T-helper 2 cell treated with Interferon-gamma antibody and Interleukin-4, amounts not matched to agents 100 ng/mL and 5 ng/mL, for 36 hours (primary cell): ENCODE measurements around the gene GSTK1. TPM values are rescaled to one million over a fixed set of nuclear protein-coding genes. Genes with fewer than 3 reads are reported as not detected.

Source experiments
- intact Hi-C: fragments of 100-400 bp; cut with micrococcal nuclease; formaldehyde crosslinking; loops from one replicate; pipeline ENCODE4 v1.15.1; 2023
- total RNA-seq: library from RNA; stranded (reverse); gene quantifications from 2 replicates; pipeline ENCODE4 v1.2.3, GENCODE V29; 2022

The GSTK1 gene
- 363 and 365 TPM in 2 replicates for total RNA-seq

DNA sequence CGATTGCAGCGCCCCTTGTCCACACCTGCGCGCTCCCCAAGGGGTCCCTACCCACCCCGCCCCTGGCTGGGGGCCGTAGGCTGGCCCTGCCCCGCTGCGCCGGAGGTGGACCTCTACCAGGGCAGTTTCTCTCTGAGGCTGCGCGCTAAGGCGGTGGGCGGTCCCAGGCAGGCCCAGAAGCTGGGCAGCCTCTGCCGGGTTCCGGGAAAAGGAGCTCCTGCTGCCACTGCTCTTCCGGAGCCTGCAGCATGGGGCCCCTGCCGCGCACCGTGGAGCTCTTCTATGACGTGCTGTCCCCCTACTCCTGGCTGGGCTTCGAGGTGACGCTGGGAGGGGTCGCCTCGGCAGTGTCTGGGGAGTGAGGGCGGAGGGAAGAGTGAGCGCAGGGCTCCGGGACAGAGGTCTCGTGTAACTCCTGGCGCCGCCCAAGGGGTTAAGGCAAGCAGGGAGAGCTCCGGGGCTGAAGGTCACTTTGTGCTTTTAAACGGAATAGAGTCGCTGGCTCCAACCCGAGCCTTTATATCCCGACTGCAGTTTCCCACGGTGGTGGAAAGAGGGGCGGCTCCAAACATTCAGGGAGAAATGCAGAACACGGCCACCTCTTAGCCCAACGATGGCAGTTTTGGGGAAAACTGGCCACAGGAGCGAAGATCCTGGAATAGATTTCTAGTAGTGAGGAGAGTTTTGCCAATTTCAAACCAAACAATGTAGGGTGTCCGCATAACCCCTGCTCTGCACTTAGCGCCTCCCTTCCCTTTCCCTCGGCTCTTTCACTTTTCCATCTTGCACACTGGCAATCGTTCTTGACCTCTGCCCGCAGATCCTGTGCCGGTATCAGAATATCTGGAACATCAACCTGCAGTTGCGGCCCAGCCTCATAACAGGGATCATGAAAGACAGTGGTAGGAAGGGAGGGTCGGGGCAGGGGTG, at the start of gene GSTK1:
Gene GSTK1 (plus strand): TSS at position 176 of the 930 bp plus-strand sequence. CDS start 73 bp downstream, at position 249.
- intact Hi-C loops: loop anchor here (1.0 kb wide), 4 partner anchors 11 to 118 kb away; partner anchors contain the start of genes CASP2 and ZYX

DNA sequence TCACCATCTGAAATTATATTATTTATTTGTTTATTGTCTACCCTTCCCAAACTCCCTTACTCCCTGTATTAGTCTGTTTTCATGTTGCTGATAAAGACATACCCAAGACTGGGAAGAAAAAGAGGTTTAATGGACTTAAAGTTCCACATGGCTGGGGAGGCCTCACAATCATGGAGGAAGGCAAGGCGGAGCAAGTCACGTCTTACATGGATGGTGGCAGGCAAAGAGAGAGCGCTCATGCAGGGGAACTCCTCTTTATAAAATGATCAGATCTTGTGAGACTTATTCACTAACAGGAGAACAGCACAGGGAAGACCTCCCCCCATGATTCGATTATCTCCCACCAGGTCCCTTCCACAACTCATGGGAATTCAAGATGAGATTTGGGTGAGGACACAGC, 49.8 kb upstream of the GSTK1 start:
- intact Hi-C loops: loop anchor here (10.0 kb wide), 3 partner anchors 359 to 679 kb away; partner anchors contain the start of gene EPHB6

DNA sequence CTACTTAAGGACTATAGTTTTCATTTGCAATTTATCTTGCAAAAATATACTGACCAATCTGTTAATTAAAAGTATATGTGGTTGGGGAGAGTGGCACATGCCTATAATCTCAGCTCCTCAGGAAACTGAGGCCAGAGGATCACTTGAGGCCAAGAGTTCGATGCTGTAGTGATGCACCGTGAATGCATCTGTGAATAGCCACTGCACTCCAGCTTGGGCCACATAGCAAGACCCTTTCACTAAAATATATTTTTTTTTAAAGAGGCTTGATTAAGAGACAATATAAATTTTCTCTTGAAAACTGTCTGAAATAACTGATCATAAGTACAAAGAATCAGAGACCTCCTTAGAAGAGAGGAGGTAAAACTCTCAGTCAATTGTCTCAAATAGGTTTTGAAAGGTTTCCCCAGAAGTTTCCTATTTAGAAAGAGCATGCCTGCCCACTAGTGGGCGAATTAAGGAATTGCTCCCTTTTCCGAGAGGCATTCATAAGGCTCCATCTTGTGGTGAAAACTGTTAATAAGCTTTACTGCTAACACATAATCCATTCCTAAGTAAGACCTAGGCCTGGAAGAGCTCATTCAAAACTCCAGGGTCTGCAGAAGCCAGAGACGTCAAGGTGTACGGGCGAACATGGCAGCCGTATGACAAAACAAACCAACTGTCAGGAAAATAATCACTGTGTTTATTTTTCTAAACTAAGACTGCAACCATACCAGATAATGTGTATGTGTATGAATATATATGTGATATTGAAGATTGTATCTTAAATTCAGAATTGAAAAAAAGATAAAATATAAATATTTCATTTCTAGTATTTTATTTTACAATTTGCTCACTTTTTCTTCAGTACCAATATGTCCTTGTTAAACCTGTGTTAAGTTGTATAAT, 48.2 kb upstream of the GSTK1 start:
- intact Hi-C loops: loop anchor here (1.0 to 10.0 kb wide), 5 partner anchors 207 to 680 kb away; partner anchors contain the start of gene EPHB6

DNA sequence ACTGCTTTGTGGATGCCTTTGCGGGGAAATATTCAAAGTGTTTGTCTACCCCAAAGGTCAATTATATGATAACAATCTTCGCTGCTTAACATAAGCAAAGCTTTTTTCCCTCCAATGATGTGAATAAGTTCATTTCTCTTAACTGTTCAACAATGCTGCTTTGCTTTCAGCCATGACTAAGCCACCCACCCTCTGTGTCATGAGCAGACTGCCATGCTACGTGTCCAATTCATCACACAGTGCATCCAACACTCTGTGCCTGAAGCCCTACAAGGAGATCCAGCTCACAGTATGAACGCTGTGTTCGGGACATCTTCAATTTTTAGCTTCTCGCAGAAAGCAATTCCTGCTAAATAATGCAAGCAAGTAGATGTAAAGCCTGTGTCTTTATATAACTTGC, 47.1 kb upstream of the GSTK1 start:
- intact Hi-C loops: loop anchor here (10.0 kb wide), 3 partner anchors 361 to 681 kb away; partner anchors contain the start of gene EPHB6

DNA sequence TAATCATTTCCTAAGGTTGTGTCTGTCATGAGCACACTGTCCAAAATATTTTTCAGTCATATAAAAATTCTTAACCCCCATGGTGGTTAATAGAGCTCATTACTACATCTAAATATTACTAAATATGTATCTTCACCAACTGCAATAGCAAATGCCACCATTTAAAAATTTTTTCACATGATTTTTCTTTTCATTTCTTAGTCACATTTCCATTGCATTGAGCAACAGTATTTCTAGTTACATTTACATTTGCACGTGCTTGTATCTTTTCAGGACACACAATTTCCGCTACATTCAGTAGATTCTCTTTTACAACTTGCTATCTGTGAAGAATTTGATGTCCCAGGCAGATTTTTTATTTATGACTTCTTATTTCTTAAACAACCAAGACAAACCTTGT, 46.6 kb upstream of the GSTK1 start:
- intact Hi-C loops: loop anchor here (10.0 kb wide), 3 partner anchors 362 to 682 kb away; partner anchors contain the start of gene EPHB6

DNA sequence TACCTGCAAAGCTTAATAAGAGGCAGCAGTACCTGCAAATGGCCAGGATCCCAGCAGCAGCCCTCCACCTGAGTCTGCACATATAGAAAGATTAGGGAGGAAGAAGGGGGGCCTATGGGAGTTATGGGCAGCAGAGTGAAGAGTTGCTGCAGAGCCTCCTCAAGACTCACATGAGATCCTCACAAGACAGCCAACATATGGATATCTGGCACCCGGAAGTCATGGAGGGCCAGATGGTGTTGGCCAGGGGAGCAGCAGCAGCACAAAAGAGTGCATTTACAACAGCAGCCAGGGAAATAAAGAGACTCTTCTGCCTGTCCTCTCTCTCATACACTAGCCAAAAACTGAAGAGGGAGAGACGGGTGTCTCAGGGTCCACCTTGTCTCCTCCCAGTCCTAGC, 45.4 kb upstream of the GSTK1 start:
- intact Hi-C loops: loop anchor here (10.0 kb wide), 3 partner anchors 363 to 683 kb away; partner anchors contain the start of gene EPHB6

DNA sequence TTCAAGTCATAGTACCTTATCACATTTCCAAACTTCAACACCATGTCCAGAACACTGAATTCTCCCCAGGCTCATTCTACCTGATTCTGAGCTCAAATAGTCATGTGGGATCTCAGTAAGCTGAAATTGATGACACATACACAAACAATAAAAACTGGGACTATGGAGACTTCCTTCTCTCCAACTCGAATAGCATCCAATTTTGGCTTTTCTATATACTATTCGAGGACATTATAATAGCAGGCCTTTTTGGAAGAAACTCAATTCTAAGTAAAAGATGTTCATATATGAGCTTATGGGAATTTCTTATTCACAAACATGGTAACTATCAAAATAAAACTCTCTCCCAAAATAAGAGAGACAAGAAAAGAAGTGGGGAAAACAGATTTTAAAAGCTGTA, 42.0 kb upstream of the GSTK1 start:
- intact Hi-C loops: no loop called here

DNA sequence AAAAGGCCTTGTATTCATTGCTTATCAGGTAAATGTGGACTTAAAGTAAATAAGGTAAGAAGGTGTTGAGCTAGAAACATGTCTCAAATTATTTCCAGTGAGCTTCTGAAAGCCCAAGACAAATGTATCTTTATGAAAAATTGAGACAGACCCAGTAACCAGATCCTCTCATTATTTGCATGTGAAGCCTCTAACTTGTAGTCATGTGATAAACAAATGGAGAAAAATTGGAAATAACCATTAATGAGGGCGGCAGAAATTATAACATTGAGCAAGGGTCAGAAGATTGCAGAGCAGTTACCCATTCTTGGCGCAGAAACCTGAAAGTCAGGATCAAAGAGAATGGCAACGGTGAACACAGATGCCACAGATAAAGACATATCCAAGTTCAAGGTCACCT, 41.5 kb upstream of the GSTK1 start, which contains the start of gene TAS2R40:
Gene TAS2R40 (plus strand): TSS at position 301 of the 400 bp plus-strand sequence. CDS start 42 bp downstream, at position 343.
- intact Hi-C loops: no loop called here

DNA sequence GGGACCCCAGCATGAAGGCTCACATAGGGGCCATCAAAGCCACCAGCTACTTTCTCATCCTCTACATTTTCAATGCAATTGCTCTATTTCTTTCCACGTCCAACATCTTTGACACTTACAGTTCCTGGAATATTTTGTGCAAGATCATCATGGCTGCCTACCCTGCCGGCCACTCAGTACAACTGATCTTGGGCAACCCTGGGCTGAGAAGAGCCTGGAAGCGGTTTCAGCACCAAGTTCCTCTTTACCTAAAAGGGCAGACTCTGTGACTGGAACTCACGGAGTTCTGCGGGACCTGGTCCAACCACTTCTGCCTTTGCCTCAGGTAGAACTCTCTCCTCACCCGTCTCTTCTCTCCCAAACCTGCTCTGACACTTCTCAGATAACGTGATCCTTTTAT, 40.5 kb upstream of the GSTK1 start:
- intact Hi-C loops: no loop called here

DNA sequence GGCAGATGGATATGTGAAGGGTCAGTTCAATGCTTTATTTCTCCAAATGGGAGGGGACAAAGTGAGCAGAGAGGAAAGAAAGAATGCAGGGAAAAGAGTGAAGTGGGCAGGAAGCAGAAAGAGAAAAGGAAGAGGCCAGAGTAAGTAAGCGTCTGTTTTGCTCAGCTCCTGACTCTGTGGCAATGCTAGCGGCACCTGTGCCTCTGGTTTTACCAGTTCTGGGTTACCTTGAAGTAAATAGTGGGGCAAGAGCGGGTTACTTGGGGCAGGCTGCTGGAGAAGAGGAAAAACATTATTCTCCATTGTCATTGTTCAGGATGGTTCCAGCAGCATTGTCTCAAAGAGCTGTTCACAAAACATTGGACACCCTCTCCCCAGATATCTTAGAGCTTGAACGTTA, 39.5 kb upstream of the GSTK1 start:
- intact Hi-C loops: no loop called here

DNA sequence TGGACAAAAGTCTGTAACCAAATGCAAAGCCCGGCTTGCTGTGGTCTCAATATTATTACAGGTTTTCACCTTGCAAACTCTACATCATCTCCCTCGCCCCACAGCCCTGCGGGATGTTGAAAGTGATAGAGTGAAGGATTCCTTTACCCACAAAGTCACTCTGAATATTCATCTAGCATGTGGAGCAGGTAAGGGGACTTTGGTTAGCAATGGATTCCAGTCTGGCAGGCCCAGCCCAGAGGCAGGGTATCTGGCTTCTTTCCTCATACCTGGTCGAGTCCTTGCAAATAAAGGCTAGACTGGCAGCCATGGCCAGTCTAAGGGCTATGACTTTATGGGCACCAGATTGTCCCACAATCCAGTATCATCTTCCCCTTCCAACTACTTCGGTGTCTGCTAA, 38.2 kb upstream of the GSTK1 start:
- intact Hi-C loops: no loop called here

DNA sequence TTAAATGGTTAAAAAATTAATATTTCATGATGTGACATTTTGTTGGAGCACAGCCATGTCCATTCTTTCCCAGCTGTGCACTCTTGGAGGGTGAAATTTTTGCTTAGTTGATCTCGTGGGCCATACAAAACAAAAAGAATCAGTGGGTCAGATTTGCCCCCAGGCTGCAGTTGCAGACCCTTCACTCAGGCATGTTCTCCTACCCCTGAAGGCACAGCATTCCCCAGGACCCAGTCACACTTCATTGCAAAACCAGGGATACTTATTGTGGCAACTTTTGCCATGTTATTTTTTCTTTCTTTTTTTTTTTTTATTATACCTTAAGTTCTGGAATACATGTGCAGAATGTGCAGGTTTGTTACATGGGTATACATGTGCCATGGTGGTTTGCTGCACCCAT, 35.4 kb upstream of the GSTK1 start:
- intact Hi-C loops: no loop called here

DNA sequence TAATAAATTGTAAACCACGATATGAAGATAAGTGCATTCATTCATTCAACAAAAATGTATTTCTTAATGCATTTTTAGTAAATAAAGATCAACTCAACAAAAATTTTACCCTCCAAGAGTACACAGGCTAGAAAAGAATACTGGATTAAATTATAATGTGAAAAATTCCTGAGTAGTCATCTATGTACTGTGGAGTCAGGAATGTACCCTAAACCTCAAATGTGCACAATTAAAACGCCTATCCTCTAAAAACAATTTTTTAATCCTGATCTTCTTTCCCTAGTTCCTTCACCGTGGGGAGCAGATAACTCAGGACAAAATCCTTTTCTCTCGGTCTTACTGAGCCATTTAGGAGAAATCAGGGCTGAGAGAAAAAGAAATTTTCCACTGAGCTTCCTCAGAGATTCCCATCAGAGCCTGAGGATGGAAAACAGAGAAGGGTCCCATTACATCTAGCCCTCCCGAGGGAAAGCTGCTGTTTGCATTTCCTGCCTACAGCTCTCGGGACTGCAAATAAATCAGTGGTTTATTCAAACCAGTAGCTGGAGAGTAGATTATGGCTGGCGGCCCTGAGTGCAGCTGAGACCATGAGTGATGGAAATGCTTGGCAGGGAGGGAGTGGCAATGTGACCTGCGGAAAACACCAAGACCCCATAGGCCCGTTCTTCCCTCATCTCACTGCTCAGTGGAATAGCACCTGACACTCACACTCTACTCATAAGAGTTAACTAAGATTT, 34.0 kb upstream of the GSTK1 start:
- intact Hi-C loops: no loop called here

DNA sequence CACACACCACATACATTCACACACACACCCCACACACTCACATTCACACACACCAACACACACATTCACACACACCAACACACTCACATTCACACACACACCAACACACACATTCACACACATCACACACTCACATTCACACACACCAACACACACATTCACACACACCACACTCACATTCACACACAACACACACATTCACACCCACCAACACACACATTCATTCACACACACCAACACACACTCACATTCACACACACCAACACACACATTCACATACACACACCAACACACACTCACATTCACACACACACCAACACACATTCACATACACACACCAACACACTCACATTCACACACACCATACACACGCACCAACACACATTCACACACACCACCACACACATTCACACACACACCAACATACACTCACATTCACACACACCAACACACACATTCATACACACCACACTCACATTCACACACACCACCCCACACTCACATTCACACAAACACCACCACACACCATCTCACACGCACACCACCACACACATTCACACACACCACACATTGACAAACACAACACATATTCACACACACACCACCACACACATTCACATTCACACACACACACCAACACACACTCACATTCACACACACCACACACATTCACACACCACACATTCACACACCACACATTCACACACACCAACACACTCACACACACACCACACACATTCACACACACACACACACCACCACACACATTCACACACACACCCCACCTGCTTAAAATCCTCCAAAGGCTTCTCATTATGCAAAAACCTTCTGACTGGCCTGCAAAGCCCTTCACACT, 32.4 kb upstream of the GSTK1 start:
- intact Hi-C loops: no loop called here

DNA sequence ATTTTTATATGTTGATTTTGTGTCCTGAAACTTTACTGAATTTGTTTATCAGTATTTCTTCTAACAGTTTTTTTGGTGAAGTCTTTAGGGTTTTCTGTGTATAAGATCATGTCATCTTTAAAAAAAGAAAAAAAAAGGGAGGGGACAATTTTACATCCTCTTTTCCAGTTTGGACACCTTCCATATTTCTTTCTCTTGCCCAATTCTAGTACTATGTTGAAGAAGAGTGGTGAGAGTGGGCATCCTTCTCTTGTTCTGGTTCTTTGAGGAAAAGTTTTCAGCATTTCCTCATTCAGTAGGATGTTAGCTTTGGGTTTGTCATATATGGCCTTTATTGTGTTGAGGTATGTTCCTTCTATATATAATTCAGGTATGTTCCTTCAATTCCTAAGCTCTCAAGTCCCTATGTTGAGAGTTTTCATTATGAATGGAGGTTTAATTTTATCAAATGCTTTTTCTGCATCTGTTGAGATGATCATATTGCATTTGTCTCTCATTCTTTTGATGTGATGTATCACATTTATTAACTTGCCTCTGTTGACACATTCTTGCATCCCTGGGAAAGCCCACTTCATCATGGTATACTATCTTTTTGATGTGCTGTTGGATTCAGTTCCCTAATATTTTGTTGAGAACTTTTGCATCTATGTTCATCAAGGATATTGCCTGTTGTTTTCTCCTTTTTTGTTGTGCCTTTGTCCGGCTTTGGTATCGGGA, 29.3 kb upstream of the GSTK1 start:
- intact Hi-C loops: no loop called here

DNA sequence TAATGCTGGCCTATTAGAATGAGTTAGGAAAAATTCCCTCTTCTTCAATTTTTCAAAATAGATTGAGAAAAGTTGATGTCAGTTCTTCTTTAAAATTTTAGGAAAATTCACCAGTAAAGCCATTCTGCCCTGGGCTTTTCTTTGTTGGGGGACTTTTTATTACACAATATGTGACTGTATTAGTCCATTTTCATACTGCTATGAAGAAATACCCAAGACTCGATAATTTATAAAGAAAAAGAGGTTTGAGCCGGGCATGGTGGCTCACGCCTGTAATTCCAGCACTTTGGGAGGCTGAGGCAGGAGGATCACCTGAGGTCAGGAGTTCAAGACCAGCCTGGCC, 28.7 kb upstream of the GSTK1 start:
- intact Hi-C loops: no loop called here

DNA sequence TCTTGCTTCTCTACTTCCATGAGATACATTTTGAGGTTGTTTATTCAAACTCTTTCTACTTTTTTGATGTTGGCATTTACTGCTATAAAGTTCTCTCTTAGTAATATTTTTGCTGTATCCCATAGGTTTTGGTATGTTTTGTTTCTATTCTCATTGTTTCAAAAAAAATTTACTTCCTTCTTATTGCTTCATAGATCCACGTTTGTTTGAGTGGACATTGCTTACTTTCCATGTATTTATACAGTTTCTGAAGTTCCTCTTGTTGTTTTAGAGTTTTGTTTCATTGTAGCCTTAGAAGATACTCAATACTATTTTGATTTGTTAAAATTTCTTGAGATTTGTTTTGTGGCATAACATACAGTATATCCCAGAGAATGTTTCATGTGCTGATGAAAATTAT, 27.7 kb upstream of the GSTK1 start:
- intact Hi-C loops: no loop called here

DNA sequence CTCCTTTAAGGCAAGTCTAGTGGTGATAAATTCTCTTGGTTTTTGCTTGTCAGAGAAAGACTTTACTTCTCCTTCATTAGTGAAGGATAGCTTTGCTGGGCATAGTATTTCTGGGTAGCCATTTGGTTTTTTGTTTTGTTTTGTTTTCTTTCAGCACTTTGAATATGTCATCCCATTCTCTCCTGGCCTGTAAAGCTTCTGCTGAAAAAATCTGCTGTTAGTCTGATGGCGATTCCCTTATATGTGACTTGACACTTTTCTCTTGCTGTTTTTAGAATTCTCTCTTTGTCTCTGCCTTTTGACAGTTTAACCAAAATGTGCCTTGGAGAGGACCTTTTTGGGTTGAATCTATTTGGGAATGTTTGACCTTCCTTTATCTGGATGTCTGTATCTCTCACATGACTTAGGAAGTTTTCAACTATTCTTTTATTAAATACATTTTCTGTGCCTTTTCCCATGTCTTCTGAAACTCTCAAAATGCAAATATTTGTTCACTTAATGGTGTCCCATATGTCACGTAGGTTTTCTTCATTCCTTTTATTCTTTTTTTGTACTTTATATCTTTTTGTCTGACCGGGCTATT, 26.7 kb upstream of the GSTK1 start:
- intact Hi-C loops: no loop called here

DNA sequence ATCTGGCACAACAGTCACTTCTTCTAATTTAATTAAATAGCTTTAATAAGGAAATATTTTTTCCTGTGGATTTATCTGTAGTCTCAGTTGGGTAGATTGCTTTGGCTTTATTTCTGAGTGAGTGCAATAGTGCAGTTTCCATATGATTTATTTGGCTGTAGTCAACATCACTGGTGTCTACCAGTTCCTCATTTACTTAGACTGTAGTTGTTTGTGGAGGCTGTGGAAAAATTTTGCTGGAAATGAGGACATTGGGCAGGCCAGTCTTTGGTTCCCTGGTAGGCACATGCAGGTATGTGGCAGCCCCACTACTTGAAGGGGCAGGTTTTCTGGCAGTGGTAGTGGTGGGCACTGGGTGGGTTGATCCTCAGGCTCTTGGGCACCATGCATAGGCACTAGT, 25.9 kb upstream of the GSTK1 start:
- intact Hi-C loops: no loop called here
